ENCODE results near the gene HMGCL. TPM values are rescaled to one million over a fixed set of nuclear protein-coding genes. Genes with fewer than 3 reads are reported as not detected.
A peak's percentile ranks its signal among the peaks of the same experiment; 100 is the strongest.

The HMGCL gene
- total RNA-seq, 6 donors from 2014 or later, result 27.5 to 53.3 (median 36.5) TPM

- peak; percentile 88 to 94 for ATAC-seq (ENCODE audit: low FRiP score in 2 of 2)
- no peaks in the 10 kb centered on the region for H3K27me3 ChIP-seq
- peaks cover 0 to 26% (median 2%) of the 10 kb centered on the region in 4 donors for H3K36me3 ChIP-seq
- WGBS, 2 donors, result 1% methylated on average over 16 to 38 of the region's 91 CpGs
- peaks cover 23 to 31% (median 24%) of the 10 kb centered on the region in 4 donors for H3K4me1 ChIP-seq
- peak; percentile 82 to 96 for DNase-seq
- H3K4me3 ChIP-seq, result peak within 1 kb of the TSS; percentile 65 to 95 (median 86)
- peak within 1 kb of the TSS; percentile 83 to 92 (median 88) for H3K27ac ChIP-seq
- TF ChIP-seq POLR2AphosphoS5 (IDR thresholded peaks at IDR 0.05) (peak; percentile 82 to 93), EP300 (IDR thresholded peaks at IDR 0.05) (no peak), POLR2A (IDR thresholded peaks at IDR 0.05) (peak in 2 of 4 donors; percentile 85 to 96), CTCF (IDR thresholded peaks at IDR 0.05) (peak in 1 of 6 experiments; percentile 13)
- no peaks in the 10 kb centered on the region for H3K9me3 ChIP-seq
Measured at GRCh38 chr1:23777979-23778814, 47.0 kb downstream of the HMGCL start, which contains the start of gene PITHD1. Gene PITHD1, plus strand, starts transcription at chr1:23778418. Its CDS starts 98 bp downstream, at chr1:23778516.

DNA sequence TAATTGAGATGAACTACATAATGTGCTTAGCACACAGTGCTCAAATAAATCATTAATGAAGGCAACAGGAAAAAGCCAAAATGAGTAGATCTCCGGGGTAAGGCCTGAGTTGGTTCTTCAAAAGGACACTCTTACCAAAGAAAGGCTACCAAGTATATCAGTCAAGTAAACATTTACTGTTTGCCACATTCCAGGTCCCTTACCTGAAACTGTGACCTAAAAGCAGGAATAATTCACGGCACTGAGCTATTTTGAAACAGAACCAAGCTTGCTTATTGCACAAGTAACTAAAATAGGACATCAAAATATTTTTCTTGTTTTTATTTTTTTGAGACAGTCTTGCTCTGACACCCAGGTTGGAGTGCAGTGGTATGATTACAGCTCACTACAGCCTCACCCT lies 49.0 kb downstream of the HMGCL start:
- DNase-seq (no peak), ATAC-seq (ENCODE audit: low FRiP score in 2 of 2) (no peak)
- Histone ChIP-seq H3K4me1 (peaks cover 24 to 36% (median 25%) of the 10 kb centered on the region in 4 donors), H3K4me3 (no peak overlapping the region), H3K9me3 (no peaks in the 10 kb centered on the region), H3K36me3 (peaks cover 0 to 12% (median 0%) of the 10 kb centered on the region in 4 donors), H3K27me3 (no peaks in the 10 kb centered on the region), H3K27ac (peak overlapping the region in 1 of 4 donors; percentile 1)
- no peak for TF ChIP-seq POLR2A (IDR thresholded peaks at IDR 0.05)
- no peak for TF ChIP-seq POLR2AphosphoS5 (IDR thresholded peaks at IDR 0.05)
- no peak for TF ChIP-seq EP300 (IDR thresholded peaks at IDR 0.05)
- no peak for TF ChIP-seq CTCF (IDR thresholded peaks at IDR 0.05)
- whole genome bisulfite sequencing, 2 donors, result 52 to 75% methylated on average over 2 of the region's 2 CpGs

GRCh38 chr1:23774174-23774880 lies 50.9 kb downstream of the HMGCL start:
- H3K9me3 ChIP-seq, result no peaks in the 10 kb centered on the region
- H3K27me3 ChIP-seq, result no peaks in the 10 kb centered on the region
- TF ChIP-seq EP300 (IDR thresholded peaks at IDR 0.05), result no peak
- TF ChIP-seq CTCF (IDR thresholded peaks at IDR 0.05), result no peak
- ATAC-seq (ENCODE audit: low FRiP score in 2 of 2), result no peak
- H3K36me3 ChIP-seq, result peaks cover 0 to 6% (median 0%) of the 10 kb centered on the region in 4 donors
- peak in 1 of 2 donors; percentile 34 for DNase-seq
- H3K4me1 ChIP-seq, result peaks cover 13 to 21% (median 19%) of the 10 kb centered on the region in 4 donors
- H3K27ac ChIP-seq, result no peak overlapping the region
- H3K4me3 ChIP-seq, result no peak overlapping the region
- WGBS, 2 donors, result 68% methylated on average over 6 of the region's 6 CpGs

DNA sequence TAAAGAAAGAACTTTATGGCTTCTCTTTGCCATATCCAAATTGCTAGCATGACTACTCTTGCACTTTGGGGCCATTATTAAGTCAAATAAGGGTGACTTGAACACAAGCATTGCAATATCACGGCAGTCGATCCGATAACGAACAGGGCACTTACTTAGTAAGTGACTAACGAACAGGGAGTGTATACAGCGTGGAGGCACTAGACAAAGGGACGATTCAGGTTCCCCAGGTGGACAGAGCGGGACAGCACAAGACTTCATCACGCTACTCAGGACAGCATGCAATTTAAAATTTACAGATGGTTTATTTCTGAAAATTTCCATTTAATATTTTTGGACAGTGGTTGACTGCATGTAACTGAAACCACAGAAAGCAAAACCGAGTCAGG lies 52.4 kb downstream of the HMGCL start:
- ATAC-seq (ENCODE audit: low FRiP score in 2 of 2) (no peak), DNase-seq (no peak)
- Histone ChIP-seq H3K9me3 (no peaks in the 10 kb centered on the region), H3K4me1 (peaks cover 6 to 14% (median 12%) of the 10 kb centered on the region in 4 donors), H3K27me3 (no peaks in the 10 kb centered on the region), H3K27ac (no peak overlapping the region), H3K4me3 (no peak overlapping the region), H3K36me3 (peaks cover 0 to 6% (median 0%) of the 10 kb centered on the region in 4 donors)
- WGBS, 2 donors, result 91% methylated on average over 10 of the region's 10 CpGs
- TF ChIP-seq CTCF (IDR thresholded peaks at IDR 0.05), result no peak
- no peak for TF ChIP-seq EP300 (IDR thresholded peaks at IDR 0.05)
- no peak for TF ChIP-seq POLR2AphosphoS5 (IDR thresholded peaks at IDR 0.05)
- no peak for TF ChIP-seq POLR2A (IDR thresholded peaks at IDR 0.05)
